Measurements from ENCODE around the gene MRPL47. TPM values are rescaled to one million over a fixed set of nuclear protein-coding genes. Genes with fewer than 3 reads are reported as not detected.

Gene MRPL47
- 37.1 and 46.6 TPM in 2 replicates for total RNA-seq

GRCh38 chr3:179604321-179605078, at the start of gene MRPL47, which contains the start of gene NDUFB5:
MRPL47 (minus strand) TSS chr3:179604638; CDS start chr3:179604624, 14 bp downstream.
NDUFB5 (plus strand) TSS chr3:179604794; CDS start chr3:179604816, 22 bp downstream.

GRCh38 chr3:179652447-179653095, 48.1 kb upstream of the MRPL47 start, which contains the start of gene USP13:
USP13 (plus strand) TSS chr3:179653040; CDS start chr3:179653226, 186 bp downstream.

GRCh38 chr3:179562591-179563270, 41.7 kb downstream of the MRPL47 start, which contains the start of gene ACTL6A:
ACTL6A (plus strand) TSS chr3:179562926; CDS start chr3:179563093, 167 bp downstream.

Other genes starting within 250 kb of the MRPL47 start
- gene GNB4, start 153.2 kb downstream of the MRPL47 start, total RNA-seq, result 23.7 and 24.7 TPM in 2 replicates
- 54.9 and 120 TPM in 2 replicates for gene ACTL6A, start 41.7 kb downstream of the MRPL47 start, total RNA-seq
- gene NDUFB5, start 156 bp upstream of the MRPL47 start, total RNA-seq, result 114 and 119 TPM in 2 replicates
- 3.8 and 3.9 TPM in 2 replicates for gene USP13, start 48.4 kb upstream of the MRPL47 start, total RNA-seq

Measured in hair follicular keratinocyte (primary cell).